Gastrocnemius medialis (tissue), 4 donors: ENCODE data around the gene MADCAM1. TPM values are rescaled to one million over a fixed set of nuclear protein-coding genes. Genes with fewer than 3 reads are reported as not detected.

ENCODE experiments used
- ATAC-seq, 2 donors: fragments of 150-250 bp; one replicate each; pipeline ENCODE4 v1.9.1; 2016
- DNase-seq, 2 donors: peaks; one replicate each; pipeline ENCODE4 v3.0.0-alpha.2; 2019
- H3K27ac ChIP-seq, 4 donors: fragments of 200-600 bp; sonication (generic); 1 replicate in 1 of 4; 2 replicates in 3 of 4; pipeline ENCODE4 v1.5.1; 2016 to 2018; ENCODE audit warnings: mild to moderate bottlenecking in 2 of 4, moderate library complexity in 1 of 4
- H3K27me3 ChIP-seq, 3 donors: fragments of 200-600 bp; sonication (generic) in 2 of 3; 1 replicate in 1 of 3; 2 replicates in 2 of 3; pipeline versions ENCODE4 v1.5.1 to v1.6.0; 2016 to 2019; ENCODE audit warnings: mild to moderate bottlenecking in 1 of 3, moderate library complexity in 1 of 3
- H3K36me3 ChIP-seq, 2 donors: fragments of 200-600 bp; sonication (generic) in 1 of 2; one replicate each; pipeline ENCODE4 v1.5.1; 2017 to 2018
- H3K4me1 ChIP-seq, 2 donors: fragments of 200-600 bp; sonication (generic) in 1 of 2; one replicate each; pipeline ENCODE4 v1.5.1; 2016 to 2017; ENCODE audit warnings: mild to moderate bottlenecking in 2 of 2
- H3K4me3 ChIP-seq, 4 donors: fragments of 200-600 bp; sonication (generic) in 3 of 4; 1 replicate in 1 of 4; 2 replicates in 3 of 4; pipeline ENCODE4 v1.5.1; 2016 to 2019; ENCODE audit warnings: mild to moderate bottlenecking in 2 of 4
- H3K9me3 ChIP-seq, 3 donors: fragments of 200-600 bp; sonication (generic) in 2 of 3; 1 replicate in 1 of 3; 2 replicates in 2 of 3; pipeline ENCODE4 v1.5.1; 2016 to 2019
- CTCF ChIP-seq, 5 experiments: fragments of 450-650 bp in 3 of 5; fragments of 200-600 bp in 2 of 5; sonication (generic) in 2 of 5; IDR thresholded peaks in 4 of 5; conservative IDR thresholded peaks in 1 of 5; 1 replicate in 4 of 5; 2 replicates in 1 of 5; pipeline ENCODE4 v1.5.1; 2016 to 2019; ENCODE audit warnings: antibody characterized with exemption in 5 of 5, mild to moderate bottlenecking in 3 of 5, moderate library complexity in 3 of 5
- POLR2A ChIP-seq, 2 donors: fragments of 450-650 bp; IDR thresholded peaks; one replicate each; pipeline ENCODE4 v1.6.1; 2017; ENCODE audit warnings: antibody characterized with exemption in 2 of 2, mild to moderate bottlenecking in 2 of 2, moderate library complexity in 2 of 2
- in situ Hi-C, 4 donors: fragments of 200-750 bp; cut with MboI; loops; one replicate each; pipeline versions ENCODE4 v1.15.0 to v1.8.0; 2017; ENCODE audit warnings: low sequenced_read_pairs in 4 of 4
- intact Hi-C: fragments of 100-400 bp; cut with DNase I; formaldehyde crosslinking; loops from one replicate; pipeline ENCODE4 v1.15.1; 2023; ENCODE audit warnings: low total_unique reads
- total RNA-seq, 4 donors: library from RNA; depleted of rRNA; stranded (reverse); fragments of >200 nt; gene quantifications; one replicate each; pipeline versions ENCODE4 v1.1.0 to v1.2.3, GENCODE V29; 2016

MADCAM1 gene
- total RNA-seq, 4 donors from 2014 or later, result 0.18 TPM; not detected in 3

GRCh38 chr19:460877-461720 is 35.2 kb upstream of the MADCAM1 start, which contains the start of gene SHC2:
Gene SHC2, minus strand, starts transcription at chr19:461033. Its CDS starts 37 bp downstream, at chr19:460996.
- Histone ChIP-seq H3K4me1 (peaks cover 0 to 8% of the 10 kb centered on the region in 2 donors), H3K9me3 (no peaks in the 10 kb centered on the region), H3K36me3 (no peaks in the 10 kb centered on the region), H3K27me3 (peaks cover 12 to 20% (median 15%) of the 10 kb centered on the region in 3 donors), H3K4me3 (peak within 1 kb of the TSS; percentile 59 to 76 (median 62)), H3K27ac (peak within 1 kb of the TSS; percentile 63 to 84 (median 74))
- TF ChIP-seq CTCF (IDR thresholded peaks at IDR 0.05 in 4 of 5, conservative IDR thresholded peaks at IDR 0.05 in 1 of 5), result no peak
- TF ChIP-seq POLR2A (IDR thresholded peaks at IDR 0.05), result peak; percentile 36 to 48
- intact Hi-C loops, result loop anchor here (2.0 kb wide), 1 partner anchor 46 kb away; the partner anchor contains the start of gene TPGS1
- ATAC-seq (no peak), DNase-seq (no peak)
- in situ Hi-C loops, result no loop called here

GRCh38 chr19:461721-462551 is 34.4 kb upstream of the MADCAM1 start:
- intact Hi-C loops, result loop anchor here (2.0 kb wide), 1 partner anchor 45 kb away; the partner anchor contains the start of gene TPGS1
- Histone ChIP-seq H3K27ac (peak overlapping the region in 3 of 4 donors; percentile 20 to 65 (median 49)), H3K36me3 (no peaks in the 10 kb centered on the region), H3K4me3 (peak overlapping the region; percentile 42 to 55 (median 46)), H3K4me1 (peaks cover 0 to 8% of the 10 kb centered on the region in 2 donors), H3K27me3 (peaks cover 12 to 20% (median 15%) of the 10 kb centered on the region in 3 donors), H3K9me3 (no peaks in the 10 kb centered on the region)
- ATAC-seq (peak; percentile 25 to 27), DNase-seq (no peak)
- in situ Hi-C loops, result no loop called here
- TF ChIP-seq CTCF (IDR thresholded peaks at IDR 0.05 in 4 of 5, conservative IDR thresholded peaks at IDR 0.05 in 1 of 5), result no peak

- no peaks in the 10 kb centered on the region for H3K36me3 ChIP-seq
- peak overlapping the region in 1 of 4 donors; percentile 65 for H3K27ac ChIP-seq
- H3K27me3 ChIP-seq, result peaks cover 12 to 20% (median 15%) of the 10 kb centered on the region in 3 donors
- in situ Hi-C loops, result no loop called here
- no peaks in the 10 kb centered on the region for H3K9me3 ChIP-seq
- ATAC-seq (no peak), DNase-seq (no peak)
- intact Hi-C loops, result no loop called here
- TF ChIP-seq CTCF (IDR thresholded peaks at IDR 0.05 in 4 of 5, conservative IDR thresholded peaks at IDR 0.05 in 1 of 5), result no peak
- no peak for TF ChIP-seq POLR2A (IDR thresholded peaks at IDR 0.05)
- no peak overlapping the region for H3K4me3 ChIP-seq
- H3K4me1 ChIP-seq, result peaks cover 0 to 8% of the 10 kb centered on the region in 2 donors
These were observed 32.6 kb upstream of the MADCAM1 start for GRCh38 chr19:463483-464207.

- no peak for ATAC-seq
- DNase-seq, result no peak
- in situ Hi-C loops, result no loop called here
- Histone ChIP-seq H3K36me3 (no peaks in the 10 kb centered on the region), H3K4me1 (peaks cover 0 to 8% of the 10 kb centered on the region in 2 donors), H3K27ac (no peak overlapping the region), H3K4me3 (no peak overlapping the region), H3K27me3 (peaks cover 12 to 15% (median 14%) of the 10 kb centered on the region in 3 donors), H3K9me3 (no peaks in the 10 kb centered on the region)
- TF ChIP-seq POLR2A (IDR thresholded peaks at IDR 0.05) (no peak), CTCF (IDR thresholded peaks at IDR 0.05 in 4 of 5, conservative IDR thresholded peaks at IDR 0.05 in 1 of 5) (no peak)
- intact Hi-C loops, result no loop called here
These were observed 32.1 kb upstream of the MADCAM1 start for GRCh38 chr19:464208-464545.
